Measurements from ENCODE around the gene ITPR3.

The ITPR3 gene

DNA sequence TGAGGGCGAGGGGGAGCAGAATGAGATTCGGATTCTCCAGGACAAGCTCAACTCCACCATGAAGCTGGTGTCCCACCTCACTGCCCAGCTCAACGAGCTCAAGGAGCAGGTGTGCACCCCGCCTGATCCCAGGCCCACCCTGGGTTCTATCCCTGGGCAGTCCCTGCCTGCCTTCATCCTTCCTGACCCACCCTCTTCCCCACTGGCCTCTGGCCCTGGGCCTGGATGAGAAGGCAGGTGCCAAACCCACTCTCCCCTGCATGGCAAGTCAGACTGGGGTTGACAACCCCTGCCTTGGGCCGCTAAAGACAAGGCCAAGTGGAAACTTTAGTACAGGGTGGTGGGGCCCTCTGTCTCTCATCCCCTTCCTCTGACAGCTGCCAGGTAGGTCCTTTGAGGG, 73.9 kb downstream of the ITPR3 start:
- Histone ChIP-seq H3K9me3 (ENCODE audit: control insufficient read depth in 2 of 2, low read length in 2 of 2) (no peaks in the 10 kb centered on the region), H3K36me3 (ENCODE audit: control insufficient read depth in 2 of 2, insufficient read depth in 2 of 2, low read length in 2 of 2) (peaks cover 62% of the 10 kb centered on the region in 2 donors), H3K27me3 (ENCODE audit: control insufficient read depth in 2 of 2, insufficient read depth in 2 of 2, low read length in 2 of 2) (no peaks in the 10 kb centered on the region), H3K27ac (ENCODE audit: low read depth in 2 of 2, low read length in 2 of 2) (peak overlapping the region in 1 of 2 donors; percentile 23), H3K4me3 (ENCODE audit: low read length in 2 of 2) (no peak overlapping the region), H3K4me1 (ENCODE audit: control insufficient read depth in 2 of 2, insufficient read depth in 2 of 2, low read length in 2 of 2) (peaks cover 0 to 20% of the 10 kb centered on the region in 2 donors), H3K9ac (ENCODE audit: low read depth in 1 of 2, low read length in 2 of 2) (no peak overlapping the region)

DNA sequence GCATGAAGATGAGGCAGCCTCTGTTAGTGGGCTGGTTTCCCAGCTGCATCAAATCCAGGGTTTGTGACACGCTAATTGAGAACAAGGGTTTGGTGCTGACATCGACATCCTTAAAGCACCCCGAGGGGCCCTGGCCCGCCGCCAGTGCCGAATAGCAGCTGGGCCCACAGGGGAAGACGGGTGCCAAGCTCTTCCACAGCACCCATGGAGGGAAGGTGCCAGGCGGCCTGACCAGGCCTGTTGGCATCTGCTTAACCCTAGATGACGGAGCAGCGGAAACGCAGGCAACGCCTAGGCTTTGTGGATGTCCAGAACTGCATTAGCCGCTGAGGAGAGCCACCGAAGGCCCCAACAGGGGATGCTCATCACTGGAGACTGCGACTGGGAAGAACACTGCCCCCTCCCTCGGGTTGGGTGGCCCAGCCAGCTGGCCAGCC, 74.3 kb downstream of the ITPR3 start:
- Histone ChIP-seq H3K27ac (ENCODE audit: low read depth in 2 of 2, low read length in 2 of 2) (no peak overlapping the region), H3K9ac (ENCODE audit: low read depth in 1 of 2, low read length in 2 of 2) (no peak overlapping the region), H3K36me3 (ENCODE audit: control insufficient read depth in 2 of 2, insufficient read depth in 2 of 2, low read length in 2 of 2) (peaks cover 57 to 59% of the 10 kb centered on the region in 2 donors), H3K4me3 (ENCODE audit: low read length in 2 of 2) (no peak overlapping the region), H3K4me1 (ENCODE audit: control insufficient read depth in 2 of 2, insufficient read depth in 2 of 2, low read length in 2 of 2) (peaks cover 0 to 23% of the 10 kb centered on the region in 2 donors), H3K9me3 (ENCODE audit: control insufficient read depth in 2 of 2, low read length in 2 of 2) (no peaks in the 10 kb centered on the region), H3K27me3 (ENCODE audit: control insufficient read depth in 2 of 2, insufficient read depth in 2 of 2, low read length in 2 of 2) (no peaks in the 10 kb centered on the region)

GRCh38 chr6:33696076-33696475, 75.0 kb downstream of the ITPR3 start:
- Histone ChIP-seq H3K36me3 (ENCODE audit: control insufficient read depth in 2 of 2, insufficient read depth in 2 of 2, low read length in 2 of 2) (peaks cover 52 to 55% of the 10 kb centered on the region in 2 donors), H3K27ac (ENCODE audit: low read depth in 2 of 2, low read length in 2 of 2) (peak overlapping the region in 1 of 2 donors; percentile 1), H3K9me3 (ENCODE audit: control insufficient read depth in 2 of 2, low read length in 2 of 2) (no peaks in the 10 kb centered on the region), H3K27me3 (ENCODE audit: control insufficient read depth in 2 of 2, insufficient read depth in 2 of 2, low read length in 2 of 2) (no peaks in the 10 kb centered on the region), H3K9ac (ENCODE audit: low read depth in 1 of 2, low read length in 2 of 2) (no peak overlapping the region), H3K4me1 (ENCODE audit: control insufficient read depth in 2 of 2, insufficient read depth in 2 of 2, low read length in 2 of 2) (peaks cover 0 to 23% of the 10 kb centered on the region in 2 donors), H3K4me3 (ENCODE audit: low read length in 2 of 2) (no peak overlapping the region)

- H3K36me3 ChIP-seq (ENCODE audit: control insufficient read depth in 2 of 2, insufficient read depth in 2 of 2, low read length in 2 of 2) = peaks cover 44 to 47% of the 10 kb centered on the region in 2 donors
- H3K4me1 ChIP-seq (ENCODE audit: control insufficient read depth in 2 of 2, insufficient read depth in 2 of 2, low read length in 2 of 2) = peaks cover 0 to 23% of the 10 kb centered on the region in 2 donors
- no peak overlapping the region for H3K4me3 ChIP-seq (ENCODE audit: low read length in 2 of 2)
- H3K27ac ChIP-seq (ENCODE audit: low read depth in 2 of 2, low read length in 2 of 2) = peak overlapping the region in 1 of 2 donors; percentile 39
- no peaks in the 10 kb centered on the region for H3K27me3 ChIP-seq (ENCODE audit: control insufficient read depth in 2 of 2, insufficient read depth in 2 of 2, low read length in 2 of 2)
- H3K9ac ChIP-seq (ENCODE audit: low read depth in 1 of 2, low read length in 2 of 2) = no peak overlapping the region
- H3K9me3 ChIP-seq (ENCODE audit: control insufficient read depth in 2 of 2, low read length in 2 of 2) = no peaks in the 10 kb centered on the region
Observed at GRCh38 chr6:33696548-33697518, 75.7 kb downstream of the ITPR3 start.

DNA sequence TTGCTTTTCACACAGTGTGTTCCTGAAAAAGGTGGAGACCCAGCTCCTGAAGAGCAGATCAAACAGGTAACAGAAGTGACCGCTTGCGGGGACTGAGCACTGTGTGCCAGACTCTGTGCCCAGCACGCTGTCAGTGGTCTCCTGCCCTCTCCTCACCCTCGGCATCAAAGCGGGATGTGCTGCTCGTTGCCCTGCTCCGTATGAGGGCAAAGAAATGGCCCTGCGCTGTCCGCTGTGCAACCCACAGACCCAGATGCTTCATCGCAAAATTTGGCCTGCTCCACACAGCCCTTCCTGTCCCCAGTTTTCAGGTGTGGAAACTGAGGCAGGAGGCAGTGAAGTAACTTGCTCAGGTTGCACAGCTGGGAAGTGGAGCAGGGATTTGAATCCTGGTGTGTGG, 76.7 kb downstream of the ITPR3 start:
- no peak overlapping the region for H3K27ac ChIP-seq (ENCODE audit: low read depth in 2 of 2, low read length in 2 of 2)
- H3K27me3 ChIP-seq (ENCODE audit: control insufficient read depth in 2 of 2, insufficient read depth in 2 of 2, low read length in 2 of 2) = no peaks in the 10 kb centered on the region
- no peaks in the 10 kb centered on the region for H3K9me3 ChIP-seq (ENCODE audit: control insufficient read depth in 2 of 2, low read length in 2 of 2)
- H3K36me3 ChIP-seq (ENCODE audit: control insufficient read depth in 2 of 2, insufficient read depth in 2 of 2, low read length in 2 of 2) = peaks cover 38 to 43% of the 10 kb centered on the region in 2 donors
- peaks cover 0 to 22% of the 10 kb centered on the region in 2 donors for H3K4me1 ChIP-seq (ENCODE audit: control insufficient read depth in 2 of 2, insufficient read depth in 2 of 2, low read length in 2 of 2)
- H3K9ac ChIP-seq (ENCODE audit: low read depth in 1 of 2, low read length in 2 of 2) = no peak overlapping the region
- no peak overlapping the region for H3K4me3 ChIP-seq (ENCODE audit: low read length in 2 of 2)

GRCh38 chr6:33698494-33698893, 77.4 kb downstream of the ITPR3 start:
- Histone ChIP-seq H3K4me1 (ENCODE audit: control insufficient read depth in 2 of 2, insufficient read depth in 2 of 2, low read length in 2 of 2) (peaks cover 0 to 16% of the 10 kb centered on the region in 2 donors), H3K27me3 (ENCODE audit: control insufficient read depth in 2 of 2, insufficient read depth in 2 of 2, low read length in 2 of 2) (no peaks in the 10 kb centered on the region), H3K36me3 (ENCODE audit: control insufficient read depth in 2 of 2, insufficient read depth in 2 of 2, low read length in 2 of 2) (peaks cover 34 to 39% of the 10 kb centered on the region in 2 donors), H3K27ac (ENCODE audit: low read depth in 2 of 2, low read length in 2 of 2) (no peak overlapping the region), H3K9ac (ENCODE audit: low read depth in 1 of 2, low read length in 2 of 2) (no peak overlapping the region), H3K9me3 (ENCODE audit: control insufficient read depth in 2 of 2, low read length in 2 of 2) (no peaks in the 10 kb centered on the region), H3K4me3 (ENCODE audit: low read length in 2 of 2) (no peak overlapping the region)

- H3K9me3 ChIP-seq (ENCODE audit: control insufficient read depth in 2 of 2, low read length in 2 of 2) = no peaks in the 10 kb centered on the region
- H3K4me1 ChIP-seq (ENCODE audit: control insufficient read depth in 2 of 2, insufficient read depth in 2 of 2, low read length in 2 of 2) = peaks cover 0 to 13% of the 10 kb centered on the region in 2 donors
- H3K9ac ChIP-seq (ENCODE audit: low read depth in 1 of 2, low read length in 2 of 2) = no peak overlapping the region
- H3K36me3 ChIP-seq (ENCODE audit: control insufficient read depth in 2 of 2, insufficient read depth in 2 of 2, low read length in 2 of 2) = peaks cover 32 to 33% of the 10 kb centered on the region in 2 donors
- no peak overlapping the region for H3K27ac ChIP-seq (ENCODE audit: low read depth in 2 of 2, low read length in 2 of 2)
- no peak overlapping the region for H3K4me3 ChIP-seq (ENCODE audit: low read length in 2 of 2)
- H3K27me3 ChIP-seq (ENCODE audit: control insufficient read depth in 2 of 2, insufficient read depth in 2 of 2, low read length in 2 of 2) = no peaks in the 10 kb centered on the region
Observed at GRCh38 chr6:33699131-33699530, 78.0 kb downstream of the ITPR3 start.

- no peak overlapping the region for H3K27ac ChIP-seq (ENCODE audit: low read depth in 2 of 2, low read length in 2 of 2)
- H3K27me3 ChIP-seq (ENCODE audit: control insufficient read depth in 2 of 2, insufficient read depth in 2 of 2, low read length in 2 of 2) = no peaks in the 10 kb centered on the region
- no peaks in the 10 kb centered on the region for H3K9me3 ChIP-seq (ENCODE audit: control insufficient read depth in 2 of 2, low read length in 2 of 2)
- H3K4me3 ChIP-seq (ENCODE audit: low read length in 2 of 2) = no peak overlapping the region
- H3K36me3 ChIP-seq (ENCODE audit: control insufficient read depth in 2 of 2, insufficient read depth in 2 of 2, low read length in 2 of 2) = peaks cover 28 to 33% of the 10 kb centered on the region in 2 donors
- H3K4me1 ChIP-seq (ENCODE audit: control insufficient read depth in 2 of 2, insufficient read depth in 2 of 2, low read length in 2 of 2) = peaks cover 0 to 13% of the 10 kb centered on the region in 2 donors
- H3K9ac ChIP-seq (ENCODE audit: low read depth in 1 of 2, low read length in 2 of 2) = no peak overlapping the region
Observed at GRCh38 chr6:33699739-33700138, 78.6 kb downstream of the ITPR3 start.

DNA sequence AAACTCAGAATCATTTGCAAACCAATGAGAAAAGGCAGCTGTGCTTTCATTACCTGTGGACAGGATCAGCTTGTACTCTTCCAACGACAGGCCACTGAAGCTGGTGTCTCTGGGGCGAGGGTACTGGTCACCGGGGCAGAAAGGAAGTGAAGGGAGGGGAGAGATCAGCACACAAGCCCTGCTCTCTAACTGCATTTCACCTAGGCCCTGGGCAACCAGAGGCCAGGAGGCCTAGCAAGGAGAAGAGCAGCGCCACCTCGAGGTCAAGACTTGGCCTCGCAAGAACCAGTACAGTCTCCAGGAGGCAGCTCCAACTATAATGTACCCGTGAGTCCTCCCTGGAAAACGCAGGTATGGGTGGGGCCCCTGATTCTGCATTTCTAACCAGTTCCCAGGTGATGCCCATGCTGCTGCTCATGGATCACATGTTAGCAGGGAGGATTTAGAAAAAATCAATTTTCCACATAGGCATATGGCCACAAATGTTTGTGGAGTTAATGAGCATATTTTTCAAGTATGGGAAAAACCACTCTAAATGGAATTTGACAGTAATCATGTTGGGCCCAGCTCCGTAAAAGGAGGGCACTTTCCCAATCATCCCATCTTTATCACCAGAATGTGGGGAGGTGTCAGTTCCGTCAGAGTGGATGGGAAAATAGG, 79.4 kb downstream of the ITPR3 start:
- H3K9me3 ChIP-seq (ENCODE audit: control insufficient read depth in 2 of 2, low read length in 2 of 2) = no peaks in the 10 kb centered on the region
- no peak overlapping the region for H3K27ac ChIP-seq (ENCODE audit: low read depth in 2 of 2, low read length in 2 of 2)
- H3K9ac ChIP-seq (ENCODE audit: low read depth in 1 of 2, low read length in 2 of 2) = no peak overlapping the region
- peaks cover 0 to 11% of the 10 kb centered on the region in 2 donors for H3K4me1 ChIP-seq (ENCODE audit: control insufficient read depth in 2 of 2, insufficient read depth in 2 of 2, low read length in 2 of 2)
- no peaks in the 10 kb centered on the region for H3K27me3 ChIP-seq (ENCODE audit: control insufficient read depth in 2 of 2, insufficient read depth in 2 of 2, low read length in 2 of 2)
- H3K4me3 ChIP-seq (ENCODE audit: low read length in 2 of 2) = no peak overlapping the region
- peaks cover 20 to 25% of the 10 kb centered on the region in 2 donors for H3K36me3 ChIP-seq (ENCODE audit: control insufficient read depth in 2 of 2, insufficient read depth in 2 of 2, low read length in 2 of 2)

Measured in mucosa of rectum (tissue), 2 donors.